DMS 273 treated with DMSO at 0.1 percent for 48 hours (cell line): ENCODE measurements around the gene MS4A2.
"Not testable (repeated sequence)": the region's sequence is repeated elsewhere in the genome, so short reads cannot be mapped to it uniquely, and the experiment has no call there.

ENCODE experiments used
- DNase-seq: peaks from one replicate; lab custom pipeline; 2025; lab: John Stamatoyannopoulos, UW

Gene MS4A2

DNA sequence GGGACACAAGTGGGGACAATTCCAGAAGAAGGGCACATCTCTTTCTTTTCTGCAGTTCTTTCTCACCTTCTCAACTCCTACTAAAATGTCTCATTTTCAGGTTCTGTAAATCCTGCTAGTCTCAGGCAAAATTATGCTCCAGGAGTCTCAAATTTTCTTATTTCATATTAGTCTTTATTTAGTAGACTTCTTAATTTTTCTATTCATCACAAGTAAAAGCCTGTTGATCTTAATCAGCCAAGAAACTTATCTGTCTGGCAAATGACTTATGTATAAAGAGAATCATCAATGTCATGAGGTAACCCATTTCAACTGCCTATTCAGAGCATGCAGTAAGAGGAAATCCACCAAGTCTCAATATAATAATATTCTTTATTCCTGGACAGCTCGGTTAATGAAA lies at the start of gene MS4A2:
MS4A2 (plus strand) TSS at position 301 of the 400 bp plus-strand sequence. CDS start 102 bp downstream, outside the sequence.
- no peak for DNase-seq

GRCh38 chr11:60040109-60040508 lies 48.4 kb upstream of the MS4A2 start, which contains the start of gene OOSP2:
Gene OOSP2 (plus strand): TSS chr11:60040409. CDS start chr11:60040460, 51 bp downstream.
- no peak for DNase-seq

GRCh38 chr11:60050422-60050821 lies 38.0 kb upstream of the MS4A2 start:
- DNase-seq: not testable (repeated sequence)

DNA sequence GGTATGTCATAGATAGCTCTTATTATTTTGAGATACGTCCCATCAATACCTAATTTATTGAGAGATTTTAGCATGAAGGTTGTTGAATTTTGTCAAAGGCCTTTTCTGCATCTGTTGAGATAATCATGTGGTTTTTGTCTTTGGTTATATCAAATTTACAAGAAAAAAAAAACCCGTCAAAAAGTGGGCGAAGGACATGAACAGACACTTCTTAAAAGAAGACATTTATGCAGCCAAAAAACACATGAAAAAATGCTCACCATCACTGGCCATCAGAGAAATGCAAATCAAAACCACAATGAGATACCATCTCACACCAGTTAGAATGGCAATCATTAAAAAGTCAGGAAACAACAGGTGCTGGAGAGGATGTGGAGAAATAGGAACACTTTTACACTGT lies 37.6 kb upstream of the MS4A2 start:
- not testable (repeated sequence) for DNase-seq

DNA sequence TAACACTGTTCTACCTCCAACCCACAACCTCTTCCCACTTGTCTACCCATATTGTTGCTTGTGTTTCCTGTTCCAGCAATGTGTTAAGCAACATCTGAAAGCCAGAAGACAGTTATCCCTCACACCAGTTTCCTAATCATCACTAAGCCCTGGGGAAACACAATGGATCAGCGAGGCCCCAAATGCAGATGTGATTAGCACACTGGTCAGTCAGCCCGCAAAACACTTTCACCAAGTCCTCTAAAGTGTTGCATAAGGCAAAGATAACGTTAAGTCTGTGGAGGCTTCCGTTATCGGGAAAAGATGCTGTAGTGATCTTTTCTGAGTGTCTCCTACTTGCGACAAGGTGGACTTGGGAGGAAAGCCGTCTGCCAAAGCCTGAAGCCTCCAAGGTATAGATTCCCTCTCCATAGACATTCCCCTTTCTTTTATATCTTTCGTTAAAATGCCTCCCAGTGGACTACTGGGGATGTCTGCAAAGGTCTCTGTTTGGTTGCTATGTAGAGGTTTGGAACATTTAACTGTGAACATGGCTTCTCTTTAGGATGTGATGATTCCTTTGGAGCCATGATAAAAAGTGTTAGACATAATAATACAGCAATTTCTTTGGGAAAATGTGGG lies 32.0 kb upstream of the MS4A2 start, which contains the start of gene MS4A3:
MS4A3 (plus strand) TSS at position 317 of the 621 bp plus-strand sequence. CDS start 4,496 bp downstream, outside the sequence.
- DNase-seq: no peak

DNA sequence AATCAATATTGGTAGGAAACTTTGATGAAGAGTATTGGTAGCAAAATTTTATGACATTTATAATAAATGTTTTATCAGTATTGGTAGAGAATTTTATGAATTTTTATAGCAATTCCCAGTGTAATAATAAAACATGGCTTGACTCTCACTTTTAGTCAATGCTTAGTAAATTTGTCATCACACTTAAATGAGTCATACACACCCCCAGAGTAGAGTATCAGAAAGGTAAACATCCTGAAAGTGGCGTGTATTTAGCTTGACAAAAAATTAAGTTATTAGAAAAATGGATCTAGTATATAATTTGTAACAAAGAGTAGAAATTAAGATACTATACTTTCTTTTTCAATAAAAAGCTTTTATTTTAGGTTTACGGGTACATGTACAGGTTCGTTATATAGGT lies 29.4 kb upstream of the MS4A2 start:
- no peak for DNase-seq

GRCh38 chr11:60059521-60060240 lies 28.8 kb upstream of the MS4A2 start:
- no peak for DNase-seq

GRCh38 chr11:60064111-60064510 lies 24.4 kb upstream of the MS4A2 start:
- no peak for DNase-seq

GRCh38 chr11:60065801-60066200 lies 22.7 kb upstream of the MS4A2 start:
- DNase-seq: no peak

DNA sequence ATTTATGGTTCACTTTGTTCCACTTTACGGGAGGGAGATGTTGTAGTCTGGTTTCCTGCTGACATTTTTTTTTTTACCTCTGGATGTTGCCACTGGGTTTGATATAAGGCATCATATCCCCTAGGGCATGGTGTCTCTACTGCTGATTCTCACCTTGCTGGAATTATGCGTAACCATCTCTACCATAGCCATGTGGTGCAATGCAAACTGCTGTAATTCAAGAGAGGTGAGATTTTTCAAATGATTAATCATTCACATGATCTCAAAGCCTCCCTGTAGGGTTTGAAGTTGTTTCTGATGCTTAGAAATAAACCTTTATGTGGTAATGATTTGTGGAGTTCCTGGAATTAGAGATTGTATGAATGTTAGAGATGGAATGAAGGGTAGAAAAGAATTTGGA lies 19.0 kb upstream of the MS4A2 start:
- no peak for DNase-seq

DNA sequence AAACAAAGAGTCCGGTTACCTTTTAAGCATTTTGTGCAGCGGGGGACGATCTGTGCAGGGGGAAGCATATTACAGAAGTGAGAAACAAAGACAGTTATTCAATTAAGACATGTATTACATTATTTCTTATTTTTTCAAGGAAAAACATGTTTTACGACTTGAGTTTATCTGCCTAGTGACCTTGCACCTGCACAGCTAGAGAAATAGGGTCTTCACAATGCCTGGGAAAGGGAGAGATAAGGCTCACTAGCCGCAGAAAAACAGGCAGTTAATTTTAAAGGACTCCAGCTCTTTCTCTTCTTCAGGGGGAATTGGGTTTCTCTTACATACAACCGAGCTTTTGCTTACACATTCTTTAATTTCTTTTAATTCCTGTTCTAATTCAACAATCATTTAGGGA lies 16.8 kb upstream of the MS4A2 start:
- not testable (repeated sequence) for DNase-seq

DNA sequence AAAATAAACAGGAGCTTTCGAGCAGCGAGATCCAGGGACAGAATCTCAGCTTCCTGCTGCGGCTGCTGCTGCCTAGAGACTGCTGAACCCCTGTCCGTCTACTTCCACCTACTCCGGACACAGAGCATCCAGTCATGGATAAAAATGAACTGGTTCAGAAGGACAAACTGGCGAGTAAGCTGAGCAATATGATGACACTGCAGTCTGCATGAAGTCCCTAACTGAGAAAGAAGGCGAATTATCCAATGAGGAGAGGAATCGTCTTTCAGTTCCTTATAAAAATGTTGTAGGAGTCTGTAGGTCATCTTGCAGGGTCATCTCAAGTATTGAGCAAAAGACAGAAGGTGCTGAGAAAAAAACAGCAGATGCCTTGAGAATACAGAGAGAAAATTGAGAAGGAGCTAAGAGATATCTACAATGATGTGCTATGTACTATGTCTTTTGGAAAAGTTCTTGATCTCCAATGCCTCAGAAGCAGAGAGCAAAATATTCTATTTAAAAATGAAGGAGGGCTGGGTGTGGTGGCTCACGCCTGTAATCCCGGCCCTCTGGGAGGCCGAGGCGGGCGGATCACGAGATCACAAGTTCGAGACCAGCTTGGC lies 11.1 kb upstream of the MS4A2 start:
- no peak for DNase-seq

DNA sequence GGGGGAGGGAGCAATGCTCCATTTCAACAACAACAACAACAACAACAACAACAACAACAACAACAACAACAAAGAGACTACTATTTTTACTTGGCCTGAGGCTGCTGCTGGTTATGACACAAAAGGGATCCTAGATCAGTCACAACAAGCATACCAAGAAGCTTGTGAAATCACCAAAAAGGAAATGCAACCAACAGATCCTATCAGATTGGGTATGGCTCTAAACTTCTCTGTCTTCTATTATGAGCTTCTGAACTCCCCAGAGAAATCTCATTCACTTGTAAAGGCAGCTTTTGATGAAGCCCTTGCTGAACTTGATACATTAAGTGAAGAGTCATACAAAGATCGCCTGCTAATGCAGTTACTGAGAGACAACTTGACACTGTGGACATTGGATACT lies 10.5 kb upstream of the MS4A2 start:
- no peak for DNase-seq

DNA sequence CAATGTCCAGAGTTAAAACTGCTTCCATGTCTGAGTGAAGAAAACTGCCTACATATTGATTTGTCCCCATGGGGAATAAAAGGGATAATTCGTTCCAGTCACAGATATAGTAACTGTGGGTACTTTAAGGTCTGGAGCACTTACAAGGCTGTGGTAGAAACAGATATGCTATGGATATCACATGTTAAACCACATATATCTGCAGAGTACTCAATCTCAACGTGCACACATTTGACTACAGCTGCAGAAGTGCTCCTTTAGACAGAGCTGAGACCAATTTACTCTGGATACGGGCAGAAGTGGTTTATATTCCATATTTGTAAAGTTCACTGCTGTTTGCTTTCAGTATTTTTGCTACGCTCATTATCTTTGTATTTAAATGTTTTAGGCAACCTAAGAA lies 9.7 kb upstream of the MS4A2 start:
- no peak for DNase-seq

DNA sequence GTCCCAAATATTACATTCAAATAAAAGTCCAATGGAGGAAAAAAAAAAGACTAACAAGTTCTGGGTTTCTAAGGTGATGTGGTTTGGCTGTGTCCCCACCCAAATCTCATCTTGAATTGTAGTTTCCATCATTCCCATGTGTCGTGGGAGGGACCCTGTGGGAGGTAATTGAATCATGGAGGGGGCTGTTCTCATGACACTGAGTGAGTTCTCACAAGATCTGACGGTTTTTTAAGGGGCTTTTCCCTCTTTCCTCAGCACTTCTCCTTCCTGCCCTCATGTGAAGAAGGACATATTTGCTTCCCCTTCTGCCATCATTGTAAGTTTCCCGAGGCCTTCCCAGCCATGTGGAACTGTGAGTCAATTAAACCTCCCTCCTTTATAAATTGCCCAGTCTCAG lies 7.9 kb upstream of the MS4A2 start:
- DNase-seq: no peak

GRCh38 chr11:60084631-60085273 lies 3.7 kb upstream of the MS4A2 start:
- no peak for DNase-seq

GRCh38 chr11:60085909-60086308 lies 2.6 kb upstream of the MS4A2 start:
- no peak for DNase-seq

GRCh38 chr11:60087239-60087638 lies 1.2 kb upstream of the MS4A2 start:
- no peak for DNase-seq

DNA sequence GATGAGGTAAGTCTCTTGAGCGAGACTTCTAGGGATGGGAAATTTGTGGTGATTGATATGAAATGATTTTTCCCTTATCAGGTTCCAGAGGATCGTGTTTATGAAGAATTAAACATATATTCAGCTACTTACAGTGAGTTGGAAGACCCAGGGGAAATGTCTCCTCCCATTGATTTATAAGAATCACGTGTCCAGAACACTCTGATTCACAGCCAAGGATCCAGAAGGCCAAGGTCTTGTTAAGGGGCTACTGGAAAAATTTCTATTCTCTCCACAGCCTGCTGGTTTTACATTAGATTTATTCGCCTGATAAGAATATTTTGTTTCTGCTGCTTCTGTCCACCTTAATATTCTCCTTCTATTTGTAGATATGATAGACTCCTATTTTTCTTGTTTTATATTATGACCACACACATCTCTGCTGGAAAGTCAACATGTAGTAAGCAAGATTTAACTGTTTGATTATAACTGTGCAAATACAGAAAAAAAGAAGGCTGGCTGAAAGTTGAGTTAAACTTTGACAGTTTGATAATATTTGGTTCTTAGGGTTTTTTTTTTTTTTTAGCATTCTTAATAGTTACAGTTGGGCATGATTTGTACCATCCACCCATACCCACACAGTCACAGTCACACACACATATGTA lies 7.1 kb downstream of the MS4A2 start:
- no peak for DNase-seq

GRCh38 chr11:60097189-60097588 lies 8.7 kb downstream of the MS4A2 start:
- no peak for DNase-seq

DNA sequence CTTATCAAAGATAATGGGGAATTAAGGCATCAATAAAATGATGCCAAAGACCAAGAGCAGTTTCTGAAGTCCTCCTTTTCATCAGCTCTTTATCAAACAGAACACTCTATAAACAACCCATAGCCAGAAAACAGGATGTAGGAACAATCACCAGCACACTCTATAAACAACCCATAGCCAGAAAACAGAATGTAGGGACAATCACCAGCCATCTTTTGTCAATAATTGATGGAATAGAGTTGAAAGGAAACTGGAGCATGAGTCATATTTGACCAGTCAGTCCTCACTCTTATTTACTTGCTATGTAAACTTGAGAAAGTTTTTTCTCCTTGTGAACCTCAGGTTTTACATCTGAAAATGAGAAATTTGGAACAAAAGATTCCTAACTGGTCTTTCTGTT lies 10.0 kb downstream of the MS4A2 start:
- no peak for DNase-seq

DNA sequence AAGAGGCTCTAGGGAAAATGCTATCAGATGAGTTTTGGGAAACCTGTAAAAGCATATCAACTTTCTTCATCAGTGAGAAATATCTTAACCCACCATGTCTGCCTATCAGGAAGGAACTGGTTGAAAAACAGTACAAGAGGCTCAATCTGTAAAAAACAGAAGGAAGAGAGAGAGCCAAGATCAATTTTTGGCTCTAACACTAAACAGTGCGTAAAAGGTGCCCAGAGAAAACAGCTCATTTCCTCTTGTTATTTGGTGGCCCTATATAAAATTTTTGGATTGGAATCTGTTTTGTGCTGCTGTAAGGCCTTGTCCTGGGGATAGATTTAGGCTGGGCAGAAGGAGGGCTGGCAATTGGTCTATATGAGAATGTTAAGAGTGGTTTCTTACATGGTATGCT lies 12.1 kb downstream of the MS4A2 start:
- no peak for DNase-seq
